ENCODE measurements around the gene SAMD4A.

SAMD4A gene

DNA sequence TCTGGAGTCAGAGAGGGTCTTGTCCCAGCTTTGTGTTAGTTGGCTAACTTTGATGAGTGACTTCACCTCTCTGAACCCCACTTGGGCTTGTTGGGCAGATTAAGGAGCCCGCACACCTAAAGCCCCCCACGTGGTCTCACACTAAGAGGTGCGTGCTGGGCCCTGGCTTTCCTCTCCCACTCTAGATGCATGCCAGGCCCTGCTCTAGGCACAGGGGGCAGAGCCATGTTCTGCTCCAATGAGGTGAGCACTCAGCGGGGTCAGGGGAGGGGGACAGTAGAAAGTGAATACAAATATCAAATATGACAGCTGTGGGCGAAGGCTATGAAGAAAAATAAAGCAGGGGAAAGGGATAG lies 216.7 kb downstream of the SAMD4A start:
- TF ChIP-seq, protein P1, sequence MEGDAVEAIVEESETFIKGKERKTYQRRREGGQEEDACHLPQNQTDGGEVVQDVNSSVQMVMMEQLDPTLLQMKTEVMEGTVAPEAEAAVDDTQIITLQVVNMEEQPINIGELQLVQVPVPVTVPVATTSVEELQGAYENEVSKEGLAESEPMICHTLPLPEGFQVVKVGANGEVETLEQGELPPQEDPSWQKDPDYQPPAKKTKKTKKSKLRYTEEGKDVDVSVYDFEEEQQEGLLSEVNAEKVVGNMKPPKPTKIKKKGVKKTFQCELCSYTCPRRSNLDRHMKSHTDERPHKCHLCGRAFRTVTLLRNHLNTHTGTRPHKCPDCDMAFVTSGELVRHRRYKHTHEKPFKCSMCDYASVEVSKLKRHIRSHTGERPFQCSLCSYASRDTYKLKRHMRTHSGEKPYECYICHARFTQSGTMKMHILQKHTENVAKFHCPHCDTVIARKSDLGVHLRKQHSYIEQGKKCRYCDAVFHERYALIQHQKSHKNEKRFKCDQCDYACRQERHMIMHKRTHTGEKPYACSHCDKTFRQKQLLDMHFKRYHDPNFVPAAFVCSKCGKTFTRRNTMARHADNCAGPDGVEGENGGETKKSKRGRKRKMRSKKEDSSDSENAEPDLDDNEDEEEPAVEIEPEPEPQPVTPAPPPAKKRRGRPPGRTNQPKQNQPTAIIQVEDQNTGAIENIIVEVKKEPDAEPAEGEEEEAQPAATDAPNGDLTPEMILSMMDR (conservative IDR thresholded peaks at IDR 0.05; ENCODE audit: low read depth, low read length), result no peak
- Histone ChIP-seq H2AFZ (ENCODE audit: low read depth) (no peak overlapping the region), H3K36me3 (ENCODE audit: insufficient read depth) (no peaks in the 10 kb centered on the region), H4K20me1 (ENCODE audit: insufficient read depth) (no peaks in the 10 kb centered on the region), H3K27ac (no peak overlapping the region), H3K4me2 (no peak overlapping the region), H3K4me3 (IDR thresholded peaks at IDR 0.05; ENCODE audit: insufficient read depth, low read depth, low read length) (no peak overlapping the region), H3K79me2 (ENCODE audit: insufficient read depth, low read depth) (no peaks in the 10 kb centered on the region), H3K27me3 (ENCODE audit: insufficient read depth, low read depth) (no peaks in the 10 kb centered on the region), H3K4me1 (ENCODE audit: low read depth, poor library complexity, severe bottlenecking) (peaks cover 16% of the 10 kb centered on the region), H3K9ac (no peak overlapping the region)

DNA sequence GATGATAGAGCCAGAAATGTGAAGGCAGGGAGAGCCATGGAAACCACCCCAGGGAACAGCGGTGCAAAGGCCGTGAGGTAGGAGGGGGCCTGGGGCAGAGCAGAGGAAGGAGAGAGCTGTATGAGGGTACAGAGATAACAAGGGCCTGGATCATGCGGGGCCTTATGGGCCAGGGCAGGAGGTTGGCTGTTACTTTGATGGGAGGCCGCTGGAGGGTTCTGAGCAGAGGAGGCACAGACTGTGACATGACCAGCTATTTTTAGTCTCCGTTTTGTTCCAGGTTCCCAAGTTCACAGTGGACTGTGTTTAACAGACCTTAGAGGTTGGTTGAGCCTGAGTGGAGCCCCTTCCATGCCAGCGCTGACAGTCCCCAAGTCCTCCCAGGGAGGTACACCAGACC lies 217.1 kb downstream of the SAMD4A start:
- no peaks in the 10 kb centered on the region for H3K36me3 ChIP-seq (ENCODE audit: insufficient read depth)
- H3K4me2 ChIP-seq, result no peak overlapping the region
- H3K27me3 ChIP-seq (ENCODE audit: insufficient read depth, low read depth), result no peaks in the 10 kb centered on the region
- TF ChIP-seq, protein P1 (conservative IDR thresholded peaks at IDR 0.05; ENCODE audit: low read depth, low read length), result no peak
- no peaks in the 10 kb centered on the region for H3K79me2 ChIP-seq (ENCODE audit: insufficient read depth, low read depth)
- H3K4me1 ChIP-seq (ENCODE audit: low read depth, poor library complexity, severe bottlenecking), result peaks cover 16% of the 10 kb centered on the region
- H4K20me1 ChIP-seq (ENCODE audit: insufficient read depth), result no peaks in the 10 kb centered on the region
- H2AFZ ChIP-seq (ENCODE audit: low read depth), result no peak overlapping the region
- no peak overlapping the region for H3K9ac ChIP-seq
- H3K4me3 ChIP-seq (IDR thresholded peaks at IDR 0.05; ENCODE audit: insufficient read depth, low read depth, low read length), result no peak overlapping the region
- H3K27ac ChIP-seq, result no peak overlapping the region

DNA sequence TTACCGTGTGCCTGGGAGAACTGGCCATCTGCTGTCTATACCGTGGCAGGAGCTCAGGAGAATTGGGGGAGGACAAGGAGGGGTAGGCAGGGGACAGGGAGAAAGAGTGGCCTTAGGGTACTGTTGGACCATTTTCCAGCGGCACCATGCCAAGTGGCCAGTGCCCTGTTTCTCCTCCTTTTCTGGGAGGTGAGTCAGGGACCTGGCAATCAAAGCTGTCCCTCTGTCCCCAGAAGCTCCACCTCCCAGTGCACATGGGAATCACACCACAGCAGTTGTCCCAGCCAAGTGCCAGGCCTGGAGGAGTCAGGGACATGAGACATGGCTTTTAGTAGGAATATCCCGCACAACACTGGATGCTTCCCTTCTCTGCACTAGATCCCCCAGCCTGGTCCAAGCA lies 217.7 kb downstream of the SAMD4A start:
- Histone ChIP-seq H3K9ac (no peak overlapping the region), H3K27ac (no peak overlapping the region), H3K36me3 (ENCODE audit: insufficient read depth) (no peaks in the 10 kb centered on the region), H3K27me3 (ENCODE audit: insufficient read depth, low read depth) (no peaks in the 10 kb centered on the region), H4K20me1 (ENCODE audit: insufficient read depth) (no peaks in the 10 kb centered on the region), H3K4me3 (IDR thresholded peaks at IDR 0.05; ENCODE audit: insufficient read depth, low read depth, low read length) (no peak overlapping the region), H3K4me1 (ENCODE audit: low read depth, poor library complexity, severe bottlenecking) (peaks cover 16% of the 10 kb centered on the region), H2AFZ (ENCODE audit: low read depth) (no peak overlapping the region), H3K4me2 (no peak overlapping the region), H3K79me2 (ENCODE audit: insufficient read depth, low read depth) (no peaks in the 10 kb centered on the region)
- TF ChIP-seq, protein P1 (conservative IDR thresholded peaks at IDR 0.05; ENCODE audit: low read depth, low read length), result no peak

DNA sequence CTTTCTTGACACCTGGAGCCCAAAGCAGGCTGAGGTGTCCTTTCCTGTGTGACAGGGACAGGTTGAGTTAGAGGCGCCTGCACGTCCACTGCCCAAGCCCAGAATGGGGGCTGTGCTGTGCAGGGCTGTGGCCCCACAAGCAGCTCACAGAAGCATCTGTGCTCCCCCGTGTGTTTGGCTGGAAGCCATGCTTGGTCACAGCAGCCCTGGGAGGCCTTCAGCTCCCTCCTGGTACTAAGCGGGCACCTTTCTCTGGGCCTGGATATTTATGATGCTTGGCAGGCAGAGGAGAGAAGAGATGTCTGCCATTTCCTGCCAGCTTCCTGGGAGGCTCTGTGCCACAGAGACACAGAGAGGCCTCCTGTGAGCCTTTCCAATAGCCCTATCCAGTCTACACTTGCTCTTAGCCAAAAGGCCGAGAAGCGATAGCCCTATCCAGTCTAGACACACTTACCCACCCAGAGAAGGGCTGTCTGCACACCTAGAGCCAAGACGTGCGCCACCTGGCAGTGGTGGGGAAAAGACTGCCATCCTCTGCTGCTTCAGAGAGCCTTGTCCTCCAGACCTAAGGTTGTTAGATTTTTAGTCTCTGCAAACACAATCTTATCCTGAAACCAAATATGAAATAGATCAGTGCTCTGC lies 218.3 kb downstream of the SAMD4A start:
- Histone ChIP-seq H3K4me2 (no peak overlapping the region), H3K4me1 (ENCODE audit: low read depth, poor library complexity, severe bottlenecking) (peaks cover 16% of the 10 kb centered on the region), H3K36me3 (ENCODE audit: insufficient read depth) (no peaks in the 10 kb centered on the region), H3K27me3 (ENCODE audit: insufficient read depth, low read depth) (no peaks in the 10 kb centered on the region), H3K9ac (no peak overlapping the region), H4K20me1 (ENCODE audit: insufficient read depth) (no peaks in the 10 kb centered on the region), H2AFZ (ENCODE audit: low read depth) (no peak overlapping the region), H3K4me3 (IDR thresholded peaks at IDR 0.05; ENCODE audit: insufficient read depth, low read depth, low read length) (no peak overlapping the region), H3K27ac (no peak overlapping the region), H3K79me2 (ENCODE audit: insufficient read depth, low read depth) (no peaks in the 10 kb centered on the region)
- TF ChIP-seq, protein P1 (conservative IDR thresholded peaks at IDR 0.05; ENCODE audit: low read depth, low read length), result no peak

Data from KMS-11 (cell line).